Lower lobe of right lung (tissue), 2 donors: ENCODE results near the gene ABI1. TPM values are rescaled to one million over a fixed set of nuclear protein-coding genes. Genes with fewer than 3 reads are reported as not detected.

Experiments used
- ATAC-seq, 2 donors: fragments of 200-7000 bp; cut with Tn5 transposase; one replicate each; pipeline ENCODE4 v1.9.1; 2020 to 2022; ENCODE audit warnings: mild to moderate bottlenecking in 2 of 2, moderate library complexity in 2 of 2
- DNase-seq: peaks from one replicate; pipeline ENCODE4 v3.0.0-alpha.2; 2020
- H3K27ac ChIP-seq: fragments of 200-600 bp; one replicate; pipeline ENCODE4 v1.8.0; 2022
- H3K27me3 ChIP-seq: fragments of 200-600 bp; one replicate; pipeline ENCODE4 v1.8.0; 2022; ENCODE audit warnings: low read depth
- H3K36me3 ChIP-seq: fragments of 200-600 bp; one replicate; pipeline ENCODE4 v1.8.0; 2022; ENCODE audit warnings: mild to moderate bottlenecking
- H3K4me1 ChIP-seq: fragments of 200-600 bp; one replicate; pipeline ENCODE4 v1.8.0; 2022
- H3K4me3 ChIP-seq: fragments of 200-600 bp; one replicate; pipeline ENCODE4 v1.8.0; 2022; ENCODE audit warnings: mild to moderate bottlenecking
- H3K9me3 ChIP-seq: fragments of 200-600 bp; one replicate; pipeline ENCODE4 v1.8.0; 2022
- intact Hi-C: fragments of 100-400 bp; cut with DNase I; formaldehyde crosslinking; loops from one replicate; pipeline ENCODE4 v1.11.0; 2022
- total RNA-seq: library from RNA; stranded (reverse); fragmentation: NEBNext Ultra II Directional; extraction: Animal tissue kit (Norgen Biotek cat#: 25700); gene quantifications from one replicate; pipeline ENCODE4 v1.2.1, GENCODE V29; 2021
- TF ChIP-seq, protein P1 (sequence below): fragments of 200-600 bp; IDR thresholded peaks from one replicate; pipeline ENCODE4 v1.8.0; 2022; ENCODE audit warnings: antibody characterized with exemption, mild to moderate bottlenecking
- donor health status: DM: no; HTN: yes; CAD: no; lungs with severe emphysema.

The ABI1 gene
- total RNA-seq, 1 donor from 2014 or later = 65.1 TPM

DNA sequence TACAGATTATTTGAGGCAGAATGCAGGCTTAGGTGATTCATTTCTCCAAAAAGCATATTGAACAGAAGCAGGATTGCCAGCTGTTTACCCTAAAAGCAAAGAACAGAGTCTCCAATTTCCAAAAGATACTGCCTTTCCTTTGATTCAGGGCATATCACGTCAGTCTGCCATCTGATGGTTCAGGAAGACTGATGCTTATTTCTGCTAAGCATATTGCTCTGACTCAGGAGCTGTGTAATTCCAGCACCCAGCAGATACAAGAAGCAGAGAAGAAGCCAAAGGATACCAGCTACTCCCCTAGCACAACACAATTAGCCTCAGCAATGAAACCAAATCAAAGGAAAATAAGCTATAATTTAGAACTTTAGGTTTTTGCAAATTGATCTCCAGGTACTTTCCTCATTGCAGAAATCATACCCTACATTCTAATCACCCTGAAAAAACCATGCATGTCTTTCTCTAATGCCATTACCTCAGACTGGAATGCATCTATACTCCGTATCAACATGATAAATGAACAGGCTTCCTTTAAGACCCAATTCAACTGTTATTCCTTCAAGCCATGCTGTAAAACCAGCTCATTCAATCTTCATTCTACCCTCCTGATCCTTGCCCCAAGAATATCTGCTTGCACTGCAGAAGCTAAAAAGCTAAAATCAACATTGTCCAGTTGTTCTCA lies 55.1 kb downstream of the ABI1 start:
- no peaks in the 10 kb centered on the region for H3K9me3 ChIP-seq
- ATAC-seq (no peak), DNase-seq (no peak)
- no peak overlapping the region for H3K4me3 ChIP-seq
- H3K27me3 ChIP-seq = no peaks in the 10 kb centered on the region
- no peaks in the 10 kb centered on the region for H3K36me3 ChIP-seq
- peaks cover 50% of the 10 kb centered on the region for H3K4me1 ChIP-seq
- H3K27ac ChIP-seq = no peak overlapping the region
- TF ChIP-seq, protein P1, sequence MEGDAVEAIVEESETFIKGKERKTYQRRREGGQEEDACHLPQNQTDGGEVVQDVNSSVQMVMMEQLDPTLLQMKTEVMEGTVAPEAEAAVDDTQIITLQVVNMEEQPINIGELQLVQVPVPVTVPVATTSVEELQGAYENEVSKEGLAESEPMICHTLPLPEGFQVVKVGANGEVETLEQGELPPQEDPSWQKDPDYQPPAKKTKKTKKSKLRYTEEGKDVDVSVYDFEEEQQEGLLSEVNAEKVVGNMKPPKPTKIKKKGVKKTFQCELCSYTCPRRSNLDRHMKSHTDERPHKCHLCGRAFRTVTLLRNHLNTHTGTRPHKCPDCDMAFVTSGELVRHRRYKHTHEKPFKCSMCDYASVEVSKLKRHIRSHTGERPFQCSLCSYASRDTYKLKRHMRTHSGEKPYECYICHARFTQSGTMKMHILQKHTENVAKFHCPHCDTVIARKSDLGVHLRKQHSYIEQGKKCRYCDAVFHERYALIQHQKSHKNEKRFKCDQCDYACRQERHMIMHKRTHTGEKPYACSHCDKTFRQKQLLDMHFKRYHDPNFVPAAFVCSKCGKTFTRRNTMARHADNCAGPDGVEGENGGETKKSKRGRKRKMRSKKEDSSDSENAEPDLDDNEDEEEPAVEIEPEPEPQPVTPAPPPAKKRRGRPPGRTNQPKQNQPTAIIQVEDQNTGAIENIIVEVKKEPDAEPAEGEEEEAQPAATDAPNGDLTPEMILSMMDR = no peak
- intact Hi-C loops = no loop called here

DNA sequence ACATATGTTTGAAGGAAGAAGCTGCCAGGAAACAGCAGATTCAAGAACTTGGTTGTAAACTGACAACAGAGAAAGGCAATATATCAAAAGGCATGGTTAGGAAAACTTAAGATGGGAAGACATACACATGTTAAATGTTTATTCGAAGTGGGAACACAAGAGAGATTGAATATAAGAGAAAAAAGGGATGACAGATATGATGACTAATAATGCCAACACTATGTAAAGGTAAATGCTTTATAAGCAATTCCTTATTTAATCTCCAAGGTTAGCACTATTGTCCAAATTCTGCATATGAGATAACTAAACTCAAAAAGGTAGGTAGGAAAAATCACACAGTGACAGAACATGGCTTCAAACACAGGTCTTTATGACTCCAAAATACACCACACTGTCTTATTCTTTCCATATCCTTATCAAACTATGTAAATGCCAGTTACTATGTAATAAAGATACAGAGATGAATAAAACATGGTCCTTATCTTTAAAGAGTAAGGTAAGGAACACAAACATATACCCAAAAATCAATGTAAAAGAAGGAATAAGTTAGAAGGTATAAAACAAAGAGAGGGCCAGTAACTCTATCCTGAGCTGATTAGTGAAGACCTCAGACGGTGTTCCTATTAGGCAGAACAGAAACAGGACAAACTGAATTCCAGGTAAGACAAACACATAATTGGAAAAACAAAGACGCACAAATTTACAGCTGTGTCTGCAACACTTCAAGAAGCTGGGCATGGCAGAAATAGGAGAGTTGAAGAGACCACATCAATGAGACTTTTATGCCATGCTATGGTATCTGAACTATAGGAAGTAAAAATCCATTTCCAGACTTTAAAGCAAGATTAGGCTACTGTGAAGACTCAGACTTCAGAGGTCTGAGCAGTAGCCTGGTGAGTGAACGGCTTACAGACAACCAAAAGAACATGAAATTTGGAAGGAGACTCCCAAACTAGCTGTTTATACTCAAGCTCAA lies 56.1 kb downstream of the ABI1 start:
- H3K9me3 ChIP-seq = no peaks in the 10 kb centered on the region
- DNase-seq (no peak), ATAC-seq (no peak)
- TF ChIP-seq, protein P1 = no peak
- H3K4me3 ChIP-seq = no peak overlapping the region
- no peaks in the 10 kb centered on the region for H3K27me3 ChIP-seq
- H3K36me3 ChIP-seq = no peaks in the 10 kb centered on the region
- peaks cover 50% of the 10 kb centered on the region for H3K4me1 ChIP-seq
- intact Hi-C loops = no loop called here
- no peak overlapping the region for H3K27ac ChIP-seq

DNA sequence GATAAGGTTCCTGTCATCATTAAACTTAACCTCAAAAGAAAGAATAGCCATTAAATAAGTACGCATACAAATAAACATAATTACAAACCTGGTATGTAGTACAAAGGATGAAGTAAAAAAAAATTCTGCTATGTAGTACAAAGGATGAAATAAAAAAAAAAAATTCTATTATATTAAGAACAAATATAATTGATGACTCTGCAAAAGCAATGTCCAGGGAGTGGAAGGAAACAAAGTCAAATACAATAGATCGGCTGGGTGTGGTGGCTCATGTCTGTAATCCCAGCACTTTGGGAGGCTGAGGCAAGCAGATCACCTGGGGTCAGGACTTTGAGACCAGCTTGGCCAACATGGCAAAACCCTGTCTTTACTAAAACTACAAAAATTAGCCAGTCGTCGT lies 56.9 kb downstream of the ABI1 start:
- TF ChIP-seq, protein P1 = no peak
- peaks cover 50% of the 10 kb centered on the region for H3K4me1 ChIP-seq
- DNase-seq = no peak

DNA sequence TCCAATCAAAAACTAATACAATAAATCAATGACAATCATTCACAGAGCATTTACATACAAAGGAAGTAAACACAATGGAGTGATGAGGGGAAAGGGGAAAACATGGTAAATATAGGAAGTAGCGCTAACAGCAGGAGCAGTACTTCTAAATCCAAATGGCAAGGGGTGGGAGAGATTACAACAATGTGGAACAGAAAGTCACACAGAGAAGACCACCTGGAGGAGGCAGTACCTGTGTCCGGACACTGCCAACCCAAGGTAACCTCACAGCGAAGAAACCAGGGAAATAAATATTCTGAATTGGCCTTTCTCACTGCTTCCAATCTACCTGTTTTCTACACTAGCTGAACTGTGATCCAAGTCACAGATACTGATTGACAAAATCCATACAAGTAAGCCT lies 58.2 kb downstream of the ABI1 start:
- intact Hi-C loops = no loop called here
- Histone ChIP-seq H3K4me1 (peaks cover 50% of the 10 kb centered on the region), H3K27me3 (no peaks in the 10 kb centered on the region), H3K4me3 (no peak overlapping the region), H3K36me3 (no peaks in the 10 kb centered on the region), H3K9me3 (no peaks in the 10 kb centered on the region), H3K27ac (no peak overlapping the region)
- no peak for ATAC-seq
- TF ChIP-seq, protein P1 = no peak
- no peak for DNase-seq

More for the DNA sequence above, 56.9 kb downstream of the ABI1 start:
- no peak overlapping the region for H3K4me3 ChIP-seq
- H3K9me3 ChIP-seq = no peaks in the 10 kb centered on the region
- ATAC-seq = no peak
- intact Hi-C loops = no loop called here
- no peaks in the 10 kb centered on the region for H3K36me3 ChIP-seq
- H3K27me3 ChIP-seq = no peaks in the 10 kb centered on the region
- H3K27ac ChIP-seq = no peak overlapping the region

DNA sequence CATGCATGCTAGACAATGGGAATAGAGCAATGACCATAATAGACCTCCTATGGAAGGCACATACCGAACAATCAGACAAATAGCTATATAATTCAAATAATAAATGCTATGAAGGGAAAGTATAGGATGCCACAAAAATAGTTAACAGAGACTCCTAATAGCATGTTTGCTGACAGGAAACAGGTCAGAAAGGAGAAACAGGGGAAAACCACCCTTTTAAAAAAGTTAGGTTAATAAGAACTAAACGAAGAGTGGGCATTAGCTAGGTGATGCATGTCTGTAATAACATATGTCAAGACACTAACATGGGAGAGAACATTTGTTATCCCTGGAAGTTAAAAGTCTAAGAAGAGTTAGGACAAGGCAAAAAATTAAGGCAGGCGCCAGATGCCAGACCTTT lies 58.9 kb downstream of the ABI1 start:
- no peaks in the 10 kb centered on the region for H3K27me3 ChIP-seq
- intact Hi-C loops = no loop called here
- H3K9me3 ChIP-seq = no peaks in the 10 kb centered on the region
- TF ChIP-seq, protein P1 = no peak
- DNase-seq (no peak), ATAC-seq (no peak)
- H3K4me3 ChIP-seq = no peak overlapping the region
- peaks cover 50% of the 10 kb centered on the region for H3K4me1 ChIP-seq
- H3K27ac ChIP-seq = no peak overlapping the region
- H3K36me3 ChIP-seq = no peaks in the 10 kb centered on the region
